ENCODE measurements around the gene MASP2. TPM values are rescaled to one million over a fixed set of nuclear protein-coding genes. Genes with fewer than 3 reads are reported as not detected.
A peak's percentile ranks its signal among the peaks of the same experiment; 100 is the strongest.

Gene MASP2
- total and polyA plus RNA-seq, 9 of the 15 experiments (the other 6 are each of a cell fraction or from before 2014, with no cell fraction given), result 0.01 to 0.23 (median 0.06) TPM; not detected in 3

DNA sequence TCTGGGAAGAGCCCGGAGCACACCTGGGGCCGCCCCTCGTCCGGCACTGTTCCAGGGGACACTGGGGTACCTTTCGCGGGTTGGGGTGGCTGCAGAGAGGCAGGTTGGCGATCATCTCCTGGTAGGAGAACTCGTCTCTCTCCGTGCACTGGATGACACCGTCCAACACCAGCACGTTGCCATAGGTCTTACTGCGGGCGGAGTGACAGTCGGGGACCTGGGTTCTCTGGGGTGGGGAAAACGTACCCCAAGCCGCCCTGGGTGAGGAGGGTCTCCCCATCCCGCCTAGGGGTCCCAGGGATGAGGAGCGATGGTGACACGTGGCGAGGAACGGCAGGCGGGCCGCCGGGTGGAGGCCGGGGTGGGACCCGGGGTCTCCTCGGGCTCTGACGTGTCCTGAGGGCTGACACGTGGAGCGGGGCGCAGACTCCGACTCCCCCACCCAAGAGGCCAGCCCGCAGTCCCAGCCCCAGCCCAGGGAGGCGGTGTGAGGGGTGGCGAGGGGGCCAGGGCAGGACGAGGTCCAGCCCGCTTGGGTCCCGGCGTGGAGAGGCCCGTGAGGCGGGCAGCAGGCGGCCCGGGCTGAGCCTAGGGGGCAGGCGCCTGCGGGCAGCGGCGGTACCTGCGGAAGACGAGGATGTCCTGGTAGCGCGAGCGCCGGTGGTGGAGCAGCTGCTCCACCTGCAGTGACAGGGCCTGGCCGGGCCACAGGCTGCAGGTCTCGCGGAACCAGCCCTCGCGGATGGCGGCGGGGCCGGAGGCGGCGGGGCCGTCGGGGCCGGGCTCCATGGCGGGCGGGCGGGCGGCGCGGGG is 12.3 kb upstream of the MASP2 start (continued):
- TF ChIP-seq, protein P1, sequence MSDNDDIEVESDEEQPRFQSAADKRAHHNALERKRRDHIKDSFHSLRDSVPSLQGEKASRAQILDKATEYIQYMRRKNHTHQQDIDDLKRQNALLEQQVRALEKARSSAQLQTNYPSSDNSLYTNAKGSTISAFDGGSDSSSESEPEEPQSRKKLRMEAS (CRISPR knock-in tag; IDR thresholded peaks at IDR 0.05), result peak; percentile 77
- TF ChIP-seq ZFPM2 (CRISPR knock-in tag; IDR thresholded peaks at IDR 0.05) (no peak; the same call in 1 of the 2 replicates), KAT7 (CRISPR knock-in tag; IDR thresholded peaks at IDR 0.05; ENCODE audit: borderline replicate concordance) (no peak), RBM25 (IDR thresholded peaks at IDR 0.05; ENCODE audit: low read depth, low read length, severe bottlenecking) (no peak), ZBTB11 (CRISPR knock-in tag; IDR thresholded peaks at IDR 0.05) (no peak), THRB (CRISPR knock-in tag; conservative IDR thresholded peaks at IDR 0.05) (no peak), MCM7 (IDR thresholded peaks at IDR 0.05) (no peak), NFRKB (IDR thresholded peaks at IDR 0.05; ENCODE audit: low read depth) (no peak), XRCC4 (IDR thresholded peaks at IDR 0.05; ENCODE audit: extremely low read depth, insufficient read depth, insufficient read length) (no peak), SIN3A (IDR thresholded peaks at IDR 0.05; ENCODE audit: borderline replicate concordance in 2 of 2, control insufficient read depth in 1 of 2, low read depth in 2 of 2, low read length in 2 of 2) (peak in 1 of 2 experiments; percentile 68; a peak in 1 of 4 replicates), ZBTB7A (IDR thresholded peaks at IDR 0.05; ENCODE audit: borderline replicate concordance, control insufficient read depth, low read depth, low read length) (peak; percentile 56; the same call in 1 of the 2 replicates), ESRRB (CRISPR knock-in tag; IDR thresholded peaks at IDR 0.05; ENCODE audit: borderline replicate concordance) (no peak), SMAD2 (IDR thresholded peaks at IDR 0.05; ENCODE audit: low read depth, low read length) (no peak)
- TF ChIP-seq, protein P2, sequence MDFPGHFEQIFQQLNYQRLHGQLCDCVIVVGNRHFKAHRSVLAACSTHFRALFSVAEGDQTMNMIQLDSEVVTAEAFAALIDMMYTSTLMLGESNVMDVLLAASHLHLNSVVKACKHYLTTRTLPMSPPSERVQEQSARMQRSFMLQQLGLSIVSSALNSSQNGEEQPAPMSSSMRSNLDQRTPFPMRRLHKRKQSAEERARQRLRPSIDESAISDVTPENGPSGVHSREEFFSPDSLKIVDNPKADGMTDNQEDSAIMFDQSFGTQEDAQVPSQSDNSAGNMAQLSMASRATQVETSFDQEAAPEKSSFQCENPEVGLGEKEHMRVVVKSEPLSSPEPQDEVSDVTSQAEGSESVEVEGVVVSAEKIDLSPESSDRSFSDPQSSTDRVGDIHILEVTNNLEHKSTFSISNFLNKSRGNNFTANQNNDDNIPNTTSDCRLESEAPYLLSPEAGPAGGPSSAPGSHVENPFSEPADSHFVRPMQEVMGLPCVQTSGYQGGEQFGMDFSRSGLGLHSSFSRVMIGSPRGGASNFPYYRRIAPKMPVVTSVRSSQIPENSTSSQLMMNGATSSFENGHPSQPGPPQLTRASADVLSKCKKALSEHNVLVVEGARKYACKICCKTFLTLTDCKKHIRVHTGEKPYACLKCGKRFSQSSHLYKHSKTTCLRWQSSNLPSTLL (IDR thresholded peaks at IDR 0.05), result no peak
- TF ChIP-seq, protein P3, sequence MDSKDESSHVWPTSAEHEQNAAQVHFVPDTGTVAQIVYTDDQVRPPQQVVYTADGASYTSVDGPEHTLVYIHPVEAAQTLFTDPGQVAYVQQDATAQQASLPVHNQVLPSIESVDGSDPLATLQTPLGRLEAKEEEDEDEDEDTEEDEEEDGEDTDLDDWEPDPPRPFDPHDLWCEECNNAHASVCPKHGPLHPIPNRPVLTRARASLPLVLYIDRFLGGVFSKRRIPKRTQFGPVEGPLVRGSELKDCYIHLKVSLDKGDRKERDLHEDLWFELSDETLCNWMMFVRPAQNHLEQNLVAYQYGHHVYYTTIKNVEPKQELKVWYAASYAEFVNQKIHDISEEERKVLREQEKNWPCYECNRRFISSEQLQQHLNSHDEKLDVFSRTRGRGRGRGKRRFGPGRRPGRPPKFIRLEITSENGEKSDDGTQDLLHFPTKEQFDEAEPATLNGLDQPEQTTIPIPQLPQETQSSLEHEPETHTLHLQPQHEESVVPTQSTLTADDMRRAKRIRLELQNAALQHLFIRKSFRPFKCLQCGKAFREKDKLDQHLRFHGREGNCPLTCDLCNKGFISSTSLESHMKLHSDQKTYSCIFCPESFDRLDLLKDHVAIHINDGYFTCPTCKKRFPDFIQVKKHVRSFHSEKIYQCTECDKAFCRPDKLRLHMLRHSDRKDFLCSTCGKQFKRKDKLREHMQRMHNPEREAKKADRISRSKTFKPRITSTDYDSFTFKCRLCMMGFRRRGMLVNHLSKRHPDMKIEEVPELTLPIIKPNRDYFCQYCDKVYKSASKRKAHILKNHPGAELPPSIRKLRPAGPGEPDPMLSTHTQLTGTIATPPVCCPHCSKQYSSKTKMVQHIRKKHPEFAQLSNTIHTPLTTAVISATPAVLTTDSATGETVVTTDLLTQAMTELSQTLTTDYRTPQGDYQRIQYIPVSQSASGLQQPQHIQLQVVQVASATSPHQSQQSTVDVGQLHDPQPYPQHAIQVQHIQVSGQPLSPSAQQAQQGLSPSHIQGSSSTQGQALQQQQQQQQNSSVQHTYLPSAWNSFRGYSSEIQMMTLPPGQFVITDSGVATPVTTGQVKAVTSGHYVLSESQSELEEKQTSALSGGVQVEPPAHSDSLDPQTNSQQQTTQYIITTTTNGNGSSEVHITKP (IDR thresholded peaks at IDR 0.05; ENCODE audit: partially characterized antibody), result no peak
